Right lobe of liver (tissue), 6 donors: ENCODE measurements around the gene SH3RF1. TPM values are rescaled to one million over a fixed set of nuclear protein-coding genes. Genes with fewer than 3 reads are reported as not detected.

ENCODE experiments used
- ATAC-seq, 4 donors: fragments of 200-7000 bp; cut with Tn5 transposase; one replicate each; pipeline ENCODE4 v1.9.1; 2020; ENCODE audit warnings: mild to moderate bottlenecking in 4 of 4, moderate library complexity in 4 of 4
- DNase-seq, 3 donors: peaks; one replicate each; pipeline ENCODE4 v3.0.0-alpha.2; 2020
- H3K27ac ChIP-seq, 3 donors: fragments of 200-600 bp; one replicate each; pipeline ENCODE4 v1.8.0; 2022
- H3K27me3 ChIP-seq, 2 donors: fragments of 200-600 bp; one replicate each; pipeline ENCODE4 v1.8.0; 2022
- H3K36me3 ChIP-seq, 4 donors: fragments of 200-600 bp; sonication (generic) in 1 of 4; one replicate each; pipeline versions ENCODE4 v1.5.1 to v1.8.0; 2017 to 2022; ENCODE audit warnings: control low read depth in 1 of 4
- H3K4me1 ChIP-seq, 4 donors: fragments of 200-600 bp; sonication (generic) in 1 of 4; one replicate each; pipeline versions ENCODE4 v1.5.1 to v1.8.0; 2017 to 2022; ENCODE audit warnings: control low read depth in 1 of 4
- H3K4me3 ChIP-seq, 3 donors: fragments of 200-600 bp; one replicate each; pipeline ENCODE4 v1.8.0; 2022
- H3K9me3 ChIP-seq, 4 donors: fragments of 200-600 bp; sonication (generic) in 1 of 4; one replicate each; pipeline versions ENCODE4 v1.5.1 to v1.8.0; 2017 to 2022; ENCODE audit warnings: control low read depth in 1 of 4
- POLR2A ChIP-seq: fragments of 450-650 bp; IDR thresholded peaks from one replicate; pipeline ENCODE4 v1.6.1; 2017; ENCODE audit warnings: antibody characterized with exemption, mild to moderate bottlenecking
- WGBS: methylation state at CpG from one replicate; pipeline ENCODE4 v1.1.6; 2018; ENCODE audit warnings: low coverage, low lambda C conversion rate; ENCODE audit not compliant: insufficient coverage; ENCODE audit errors: missing lambda C conversion rate; 5-methylcytosine and 5-hydroxymethylcytosine counted together
- intact Hi-C, 2 donors: fragments of 100-400 bp; cut with DNase I; formaldehyde crosslinking; loops; one replicate each; pipeline versions ENCODE4 v1.11.2 to v1.14.1; 2022
- total RNA-seq, 6 experiments: library from RNA; depleted of rRNA in 2 of 6; stranded (reverse); fragments of >200 nt in 2 of 6; fragmentation: NEBNext Ultra II Directional in 3 of 6; extraction: Animal tissue kit (Norgen Biotek cat#: 25700) in 3 of 6; gene quantifications; one replicate each; pipeline versions ENCODE4 v1.1.0 to v1.2.4, GENCODE V29; 2016 to 2023
- TF ChIP-seq, protein P1 (sequence below), 4 donors: fragments of 200-600 bp in 3 of 4; fragments of 450-650 bp in 1 of 4; IDR thresholded peaks; one replicate each; pipeline versions ENCODE4 v1.5.1 to v1.8.0; 2016 to 2022; ENCODE audit warnings: antibody characterized with exemption in 4 of 4, mild to moderate bottlenecking in 2 of 4
- donor health status: DM: no; HTN: yes; CAD: no.
- donor health status: DM: no; HTN: no; CAD: no.
- donor health status: DM: no; HTN: no; CAD: no.
- donor health status: DM: no; HTN: yes; CAD: no.
- donor health status: DM: no; HTN: yes; CAD: no.

SH3RF1 gene
- total RNA-seq, 6 experiments from 2014 or later, result 5.5 to 11.0 (median 7.3) TPM

DNA sequence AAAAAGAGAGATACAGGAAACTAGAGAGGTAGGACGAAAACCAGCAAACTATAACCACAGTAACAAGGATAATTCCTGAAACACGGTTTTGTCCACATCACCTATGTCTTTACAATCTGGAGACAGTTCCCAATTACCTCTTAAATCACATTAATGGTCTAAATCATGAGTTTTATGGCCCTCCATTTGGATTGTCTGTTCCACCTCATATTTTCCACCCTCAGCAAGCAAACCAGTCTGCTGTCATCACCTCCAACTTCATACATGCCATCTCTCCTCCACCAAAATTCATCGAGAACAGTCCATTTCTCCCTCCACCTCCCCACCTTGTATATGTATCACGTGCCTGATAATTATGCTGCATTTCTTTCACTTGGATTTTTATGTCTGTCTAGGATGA lies 107.3 kb downstream of the SH3RF1 start:
- Histone ChIP-seq H3K4me1 (no peaks in the 10 kb centered on the region), H3K27me3 (no peaks in the 10 kb centered on the region)
- WGBS, result 92% methylated on average over 4 of the region's 4 CpGs

DNA sequence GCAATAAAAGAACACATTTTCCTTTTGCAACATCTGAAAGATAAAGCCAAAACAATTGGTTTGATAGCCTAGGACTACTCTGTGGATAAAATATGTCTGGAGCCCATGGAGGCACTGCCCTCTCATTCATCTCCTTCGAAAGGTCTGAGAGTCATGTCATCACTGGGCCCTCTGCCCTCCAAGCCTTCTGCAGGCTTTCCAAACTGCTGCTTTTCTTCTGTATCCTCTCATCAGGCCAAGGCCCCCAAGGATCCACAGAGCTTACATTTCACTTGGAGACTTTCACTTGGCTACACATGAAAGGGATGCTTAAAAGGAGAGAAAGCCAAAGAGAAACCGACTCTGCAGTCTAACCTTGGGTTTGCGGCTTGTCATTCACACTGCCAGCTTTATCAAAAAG lies 109.9 kb downstream of the SH3RF1 start:
- Histone ChIP-seq H3K4me3 (no peak overlapping the region), H3K9me3 (no peaks in the 10 kb centered on the region), H3K27ac (no peak overlapping the region), H3K27me3 (no peaks in the 10 kb centered on the region), H3K4me1 (no peaks in the 10 kb centered on the region), H3K36me3 (peaks cover 0 to 2% (median 0%) of the 10 kb centered on the region in 4 donors)
- TF ChIP-seq POLR2A, result no peak
- TF ChIP-seq, protein P1, sequence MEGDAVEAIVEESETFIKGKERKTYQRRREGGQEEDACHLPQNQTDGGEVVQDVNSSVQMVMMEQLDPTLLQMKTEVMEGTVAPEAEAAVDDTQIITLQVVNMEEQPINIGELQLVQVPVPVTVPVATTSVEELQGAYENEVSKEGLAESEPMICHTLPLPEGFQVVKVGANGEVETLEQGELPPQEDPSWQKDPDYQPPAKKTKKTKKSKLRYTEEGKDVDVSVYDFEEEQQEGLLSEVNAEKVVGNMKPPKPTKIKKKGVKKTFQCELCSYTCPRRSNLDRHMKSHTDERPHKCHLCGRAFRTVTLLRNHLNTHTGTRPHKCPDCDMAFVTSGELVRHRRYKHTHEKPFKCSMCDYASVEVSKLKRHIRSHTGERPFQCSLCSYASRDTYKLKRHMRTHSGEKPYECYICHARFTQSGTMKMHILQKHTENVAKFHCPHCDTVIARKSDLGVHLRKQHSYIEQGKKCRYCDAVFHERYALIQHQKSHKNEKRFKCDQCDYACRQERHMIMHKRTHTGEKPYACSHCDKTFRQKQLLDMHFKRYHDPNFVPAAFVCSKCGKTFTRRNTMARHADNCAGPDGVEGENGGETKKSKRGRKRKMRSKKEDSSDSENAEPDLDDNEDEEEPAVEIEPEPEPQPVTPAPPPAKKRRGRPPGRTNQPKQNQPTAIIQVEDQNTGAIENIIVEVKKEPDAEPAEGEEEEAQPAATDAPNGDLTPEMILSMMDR (IDR thresholded peaks at IDR 0.05), result no peak
- 68% methylated on average over 3 of the region's 3 CpGs for WGBS
- no peak for DNase-seq
- intact Hi-C loops, result no loop called here
- ATAC-seq, result no peak

More for the DNA sequence above, 107.3 kb downstream of the SH3RF1 start:
- Histone ChIP-seq H3K9me3 (no peaks in the 10 kb centered on the region), H3K36me3 (no peaks in the 10 kb centered on the region), H3K4me3 (no peak overlapping the region), H3K27ac (no peak overlapping the region)
- DNase-seq (no peak), ATAC-seq (no peak)
- intact Hi-C loops, result no loop called here
- no peak for TF ChIP-seq POLR2A
- TF ChIP-seq, protein P1 (IDR thresholded peaks at IDR 0.05), result no peak

DNA sequence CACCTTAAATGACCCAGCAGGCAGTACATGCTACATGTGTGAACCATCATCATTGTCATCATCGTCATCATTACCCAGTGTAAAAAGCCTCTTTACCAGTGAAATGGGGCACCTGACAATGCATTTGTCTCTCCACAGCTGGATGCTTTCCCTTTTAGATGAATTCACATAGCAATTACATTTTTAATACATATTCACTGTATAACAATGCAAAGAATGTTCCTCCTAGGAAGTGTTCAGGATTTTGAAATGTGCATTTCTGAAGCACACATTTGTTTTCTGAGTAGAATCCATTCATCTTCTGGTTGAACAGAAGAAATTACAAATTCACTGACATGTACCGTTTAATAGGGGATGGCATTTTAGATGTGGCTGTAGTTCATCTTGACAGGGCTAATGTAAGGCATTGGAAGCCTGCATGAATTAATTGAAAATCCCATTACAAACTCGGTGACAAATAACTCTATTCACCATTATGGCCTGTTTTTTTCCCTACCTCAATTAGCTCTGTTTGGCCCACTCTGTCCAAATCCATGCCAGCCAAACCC lies 111.1 kb downstream of the SH3RF1 start:
- no peaks in the 10 kb centered on the region for H3K9me3 ChIP-seq
- H3K4me1 ChIP-seq, result no peaks in the 10 kb centered on the region
- ATAC-seq (no peak), DNase-seq (no peak)
- peaks cover 0 to 6% (median 1%) of the 10 kb centered on the region in 4 donors for H3K36me3 ChIP-seq
- no peak overlapping the region for H3K27ac ChIP-seq
- TF ChIP-seq, protein P1 (IDR thresholded peaks at IDR 0.05), result no peak
- no peak for TF ChIP-seq POLR2A
- 85% methylated on average over 3 of the region's 3 CpGs for WGBS
- H3K4me3 ChIP-seq, result no peak overlapping the region
- intact Hi-C loops, result no loop called here
- no peaks in the 10 kb centered on the region for H3K27me3 ChIP-seq

DNA sequence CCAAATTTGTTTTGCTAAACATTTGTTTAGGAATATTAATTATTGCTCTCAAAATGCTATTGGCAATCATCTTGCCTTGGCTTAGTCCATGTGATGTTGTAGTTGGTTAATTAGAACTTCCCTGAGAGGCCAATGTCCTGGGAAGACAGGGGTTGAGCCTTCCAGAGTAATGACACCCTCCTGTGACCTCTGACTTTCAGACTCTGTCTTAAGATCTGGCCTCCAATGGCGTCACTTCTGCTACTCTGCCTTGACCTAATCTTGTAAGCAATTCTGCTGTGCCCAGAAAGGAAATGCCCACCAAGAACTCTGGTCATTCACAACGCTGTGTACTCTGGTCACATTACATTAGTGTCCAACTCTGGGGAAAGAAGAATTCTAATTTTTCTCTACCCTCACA lies 111.9 kb downstream of the SH3RF1 start:
- no peaks in the 10 kb centered on the region for H3K27me3 ChIP-seq
- no peaks in the 10 kb centered on the region for H3K9me3 ChIP-seq
- no peak overlapping the region for H3K4me3 ChIP-seq
- H3K27ac ChIP-seq, result no peak overlapping the region
- no peak for DNase-seq
- peaks cover 0 to 6% (median 1%) of the 10 kb centered on the region in 4 donors for H3K36me3 ChIP-seq
- intact Hi-C loops, result no loop called here
- no peaks in the 10 kb centered on the region for H3K4me1 ChIP-seq
- WGBS, result 78% methylated on average over 2 of the region's 2 CpGs
- no peak for TF ChIP-seq POLR2A
- TF ChIP-seq, protein P1 (IDR thresholded peaks at IDR 0.05), result no peak
- ATAC-seq, result no peak
